ENCODE results near the gene ITGB4. TPM values are rescaled to one million over a fixed set of nuclear protein-coding genes. Genes with fewer than 3 reads are reported as not detected.

The ITGB4 gene
- total RNA-seq, 1 experiment from 2014 or later = 568 TPM

GRCh38 chr17:75764417-75764710 is 43.1 kb downstream of the ITGB4 start:
- Histone ChIP-seq H3K9me2 (ENCODE audit: insufficient read depth) (no peaks in the 10 kb centered on the region), H3K9me3 (ENCODE audit: control insufficient read depth in 1 of 2, insufficient read depth in 1 of 2, low read depth in 1 of 2, low read length in 2 of 2) (no peaks in the 10 kb centered on the region), H2AFZ (ENCODE audit: low read depth, low read length, poor library complexity, severe bottlenecking) (no peak overlapping the region), H3K79me2 (ENCODE audit: insufficient read depth, low read length) (0 out of 2 replicates have a peak, but pooled peaks cover 6% of the 10 kb centered on the region), H3K27ac (ENCODE audit: low read depth, low read length) (peak overlapping the region; percentile 78), H3K36me3 (ENCODE audit: control insufficient read depth in 1 of 2, insufficient read depth in 2 of 2, low read length in 2 of 2) (0 out of 4 replicates have a peak, but pooled peaks cover 0 to 7% of the 10 kb centered on the region in 2 experiments), H3K27me3 (ENCODE audit: insufficient read depth, low read length) (no peaks in the 10 kb centered on the region), H3K4me2 (ENCODE audit: low read length) (peak overlapping the region; percentile 100), H4K20me1 (ENCODE audit: insufficient read depth) (no peaks in the 10 kb centered on the region), H3K9ac (ENCODE audit: low read length) (peak overlapping the region; percentile 89), H3K4me3 (replicated peaks in 1 of 2; ENCODE audit: low read depth in 1 of 2, low read length in 2 of 2) (peak overlapping the region; percentile 84 to 91), H3K4me1 (ENCODE audit: control insufficient read depth in 1 of 2, insufficient read depth in 2 of 2, low read length in 2 of 2) (peaks cover 13 to 29% of the 10 kb centered on the region in 2 experiments)
- no peak for ATAC-seq
- ChIA-PET RAD21 (ENCODE audit: low non-redundant PET in 1 of 2, low total read pairs in 2 of 2, uncharacterized antibody in 2 of 2, unreplicated experiment in 2 of 2) (interaction anchor here in 1 of 2 experiments (1.0 kb wide), 1 partner anchor 16 kb away, joined by 3 read pairs; no protein-coding TSS in a partner anchor), POLR2A (interaction anchor here (0.7 to 4.3 kb wide), 3 partner anchors 9 to 16 kb away, joined by 3 to 74 read pairs (median 59); a partner anchor contains a TSS), CTCF (interaction anchor here (1.0 to 7.9 kb wide), 15 partner anchors 10 to 248 kb away, joined by 3 to 73 read pairs (median 5); partner anchors contain the start of genes SMIM5, TSEN54 and WBP2)
- no TSS peak for BruUV-seq (replicated peaks)
- intact Hi-C loops (cut with micrococcal nuclease) = no loop called here
- no peak for DNase-seq (ENCODE audit: low read depth, low spot score)
- TF ChIP-seq POLR2AphosphoS5 (IDR thresholded peaks at IDR 0.05; ENCODE audit: low read depth, low read length) (no peak), CTCF (IDR thresholded peaks at IDR 0.05 in 2 of 3, conservative IDR thresholded peaks at IDR 0.05 in 1 of 3; ENCODE audit: borderline replicate concordance in 1 of 3, insufficient read depth in 1 of 3, low read depth in 2 of 3, low read length in 2 of 3) (peak in 1 of 3 experiments; percentile 65; a peak in 2 of 6 replicates), RAD21 (IDR thresholded peaks at IDR 0.05; ENCODE audit: low read depth) (no peak), EZH2 (IDR thresholded peaks at IDR 0.05) (no peak), ZFX (IDR thresholded peaks at IDR 0.05) (no peak)
